Thyroid gland (tissue), 4 donors: ENCODE results near the gene RAB5B. TPM values are rescaled to one million over a fixed set of nuclear protein-coding genes. Genes with fewer than 3 reads are reported as not detected.
"Not testable (repeated sequence)": the region's sequence is repeated elsewhere in the genome, so short reads cannot be mapped to it uniquely, and the experiment has no call there.

Experiments
- DNase-seq, 2 donors: peaks; one replicate each; pipeline ENCODE4 v3.0.0-alpha.2; 2019
- H3K27ac ChIP-seq, 3 donors: fragments of 200-600 bp; sonication (generic); 1 replicate in 2 of 3; 2 replicates in 1 of 3; pipeline ENCODE4 v1.5.1; 2016 to 2019; ENCODE audit warnings: mild to moderate bottlenecking in 1 of 3, moderate library complexity in 1 of 3
- H3K27me3 ChIP-seq: fragments of 200-600 bp; sonication (generic); one replicate; pipeline ENCODE4 v1.5.1; 2019
- H3K36me3 ChIP-seq, 2 donors: fragments of 200-600 bp; sonication (generic); one replicate each; pipeline ENCODE4 v1.5.1; 2016 to 2019
- H3K4me1 ChIP-seq, 2 donors: fragments of 200-600 bp; sonication (generic); one replicate each; pipeline ENCODE4 v1.5.1; 2017 to 2019
- H3K4me3 ChIP-seq, 3 donors: fragments of 200-600 bp; sonication (generic); replicated peaks in 1 of 3; 1 replicate in 2 of 3; 2 replicates in 1 of 3; pipeline ENCODE4 v1.5.1; 2016; ENCODE audit warnings: mild to moderate bottlenecking in 1 of 3
- H3K9me3 ChIP-seq: fragments of 200-600 bp; sonication (generic); one replicate; pipeline ENCODE4 v1.5.1; 2017
- POLR2A ChIP-seq, 2 donors: fragments of 450-650 bp; IDR thresholded peaks; one replicate each; pipeline ENCODE4 v1.6.1; 2017; ENCODE audit warnings: antibody characterized with exemption in 2 of 2, mild to moderate bottlenecking in 2 of 2, moderate library complexity in 1 of 2
- WGBS, 2 donors: methylation state at CpG; one replicate each; pipeline ENCODE4 v1.1.5; 2017; 5-methylcytosine and 5-hydroxymethylcytosine counted together
- intact Hi-C: fragments of 100-400 bp; cut with DNase I; formaldehyde crosslinking; loops from one replicate; pipeline ENCODE4 v1.15.1; 2023
- total RNA-seq, 4 donors: library from RNA; depleted of rRNA; stranded (reverse); fragments of >200 nt; gene quantifications; one replicate each; pipeline ENCODE4 v1.2.3, GENCODE V29; 2016
- TF ChIP-seq, protein P1 (sequence below), 6 experiments: fragments of 200-600 bp in 3 of 6; fragments of 450-650 bp in 3 of 6; sonication (generic) in 3 of 6; IDR thresholded peaks; one replicate each; pipeline ENCODE4 v1.5.1; 2016 to 2019; ENCODE audit warnings: antibody characterized with exemption in 6 of 6, mild to moderate bottlenecking in 2 of 6, inconsistent platforms in 1 of 6, moderate library complexity in 1 of 6

Gene RAB5B
- total RNA-seq, 4 donors from 2014 or later: 104 to 119 (median 107) TPM

DNA sequence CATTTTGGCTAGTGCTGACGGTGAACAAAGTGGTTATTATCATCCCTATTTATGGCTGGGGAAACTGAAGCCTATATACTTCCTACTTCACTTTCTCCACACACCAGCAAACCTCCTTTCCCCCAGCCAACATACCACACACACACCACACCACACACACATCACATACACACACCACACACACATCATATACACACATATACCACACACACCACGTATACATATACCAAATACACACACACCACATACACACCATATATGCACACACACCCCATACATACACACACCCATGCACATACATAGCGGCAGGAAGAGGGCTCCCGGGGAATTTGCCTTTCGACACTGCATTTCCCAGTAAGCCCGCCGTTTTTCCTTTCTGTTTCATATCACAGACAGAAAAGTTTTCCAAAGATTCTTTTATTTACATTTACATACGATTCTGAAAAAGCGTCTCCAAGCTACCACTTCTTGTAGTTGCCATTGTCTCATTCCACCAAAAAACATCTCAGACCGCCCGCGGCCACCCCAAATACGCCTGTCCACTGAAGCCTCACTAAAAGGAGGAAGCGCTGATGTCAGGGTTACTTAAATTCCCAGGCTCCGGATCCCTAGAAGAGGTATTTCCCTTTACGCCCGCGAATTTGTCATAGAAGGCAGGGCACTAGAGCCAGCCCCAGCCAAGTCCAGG is 823 bp upstream of the RAB5B start:
- H3K27ac ChIP-seq: peak overlapping the region; percentile 72 to 90 (median 88)
- H3K4me1 ChIP-seq: peaks cover 12 to 20% of the 10 kb centered on the region in 2 donors
- intact Hi-C loops: no loop called here
- no peaks in the 10 kb centered on the region for H3K9me3 ChIP-seq
- peak overlapping the region in 2 of 3 donors; percentile 39 to 45 for H3K4me3 ChIP-seq
- peak in 1 of 2 donors; percentile 67 for TF ChIP-seq POLR2A (IDR thresholded peaks at IDR 0.05)
- TF ChIP-seq, protein P1, sequence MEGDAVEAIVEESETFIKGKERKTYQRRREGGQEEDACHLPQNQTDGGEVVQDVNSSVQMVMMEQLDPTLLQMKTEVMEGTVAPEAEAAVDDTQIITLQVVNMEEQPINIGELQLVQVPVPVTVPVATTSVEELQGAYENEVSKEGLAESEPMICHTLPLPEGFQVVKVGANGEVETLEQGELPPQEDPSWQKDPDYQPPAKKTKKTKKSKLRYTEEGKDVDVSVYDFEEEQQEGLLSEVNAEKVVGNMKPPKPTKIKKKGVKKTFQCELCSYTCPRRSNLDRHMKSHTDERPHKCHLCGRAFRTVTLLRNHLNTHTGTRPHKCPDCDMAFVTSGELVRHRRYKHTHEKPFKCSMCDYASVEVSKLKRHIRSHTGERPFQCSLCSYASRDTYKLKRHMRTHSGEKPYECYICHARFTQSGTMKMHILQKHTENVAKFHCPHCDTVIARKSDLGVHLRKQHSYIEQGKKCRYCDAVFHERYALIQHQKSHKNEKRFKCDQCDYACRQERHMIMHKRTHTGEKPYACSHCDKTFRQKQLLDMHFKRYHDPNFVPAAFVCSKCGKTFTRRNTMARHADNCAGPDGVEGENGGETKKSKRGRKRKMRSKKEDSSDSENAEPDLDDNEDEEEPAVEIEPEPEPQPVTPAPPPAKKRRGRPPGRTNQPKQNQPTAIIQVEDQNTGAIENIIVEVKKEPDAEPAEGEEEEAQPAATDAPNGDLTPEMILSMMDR (IDR thresholded peaks at IDR 0.05): no peak
- WGBS, 2 donors: 3 to 5% methylated on average over 18 of the region's 18 CpGs
- H3K27me3 ChIP-seq: no peaks in the 10 kb centered on the region
- no peaks in the 10 kb centered on the region for H3K36me3 ChIP-seq
- DNase-seq: peak in 1 of 2 donors; percentile 7

GRCh38 chr12:55974308-55974730 is 441 bp downstream of the RAB5B start:
- DNase-seq: peak; percentile 63 to 66
- TF ChIP-seq, protein P1 (IDR thresholded peaks at IDR 0.05): no peak
- TF ChIP-seq POLR2A (IDR thresholded peaks at IDR 0.05): no peak
- H3K4me1 ChIP-seq: peaks cover 12 to 20% of the 10 kb centered on the region in 2 donors
- intact Hi-C loops: no loop called here
- no peaks in the 10 kb centered on the region for H3K27me3 ChIP-seq
- H3K36me3 ChIP-seq: no peaks in the 10 kb centered on the region
- no peaks in the 10 kb centered on the region for H3K9me3 ChIP-seq
- peak overlapping the region; percentile 86 to 100 (median 100) for H3K4me3 ChIP-seq
- H3K27ac ChIP-seq: peak overlapping the region; percentile 82 to 96 (median 90)
- 1% methylated on average over 15 of the region's 15 CpGs for WGBS, 2 donors

GRCh38 chr12:55978393-55978792 is 4.5 kb downstream of the RAB5B start:
- 98% methylated on average over 7 of the region's 7 CpGs for WGBS, 2 donors
- no peaks in the 10 kb centered on the region for H3K27me3 ChIP-seq
- H3K27ac ChIP-seq: no peak overlapping the region
- peaks cover 0 to 14% of the 10 kb centered on the region in 2 donors for H3K36me3 ChIP-seq
- DNase-seq: no peak
- H3K4me1 ChIP-seq: peaks cover 7 to 15% of the 10 kb centered on the region in 2 donors
- intact Hi-C loops: no loop called here
- no peaks in the 10 kb centered on the region for H3K9me3 ChIP-seq
- TF ChIP-seq POLR2A (IDR thresholded peaks at IDR 0.05): no peak
- TF ChIP-seq, protein P1 (IDR thresholded peaks at IDR 0.05): no peak
- no peak overlapping the region for H3K4me3 ChIP-seq

DNA sequence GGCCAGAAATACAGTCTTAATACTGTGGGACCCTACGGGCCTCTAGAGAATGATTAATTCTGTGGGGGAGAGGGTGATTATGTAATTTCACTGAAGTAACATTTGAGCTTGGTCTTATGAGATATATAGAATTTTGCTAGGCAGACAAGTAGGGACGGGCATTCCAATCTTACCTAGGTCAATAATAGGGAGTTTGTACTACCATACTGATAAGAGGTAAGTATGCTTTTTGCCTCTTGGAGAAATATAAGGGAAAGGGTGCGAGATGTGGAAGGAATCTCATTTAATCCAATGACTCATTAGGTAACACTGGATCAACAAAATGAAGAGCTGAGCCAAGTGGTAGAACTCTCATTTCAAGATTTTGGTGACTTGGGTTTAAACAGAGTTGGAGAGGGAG is 5.2 kb downstream of the RAB5B start:
- Histone ChIP-seq H3K27ac (no peak overlapping the region), H3K27me3 (no peaks in the 10 kb centered on the region), H3K4me3 (no peak overlapping the region), H3K9me3 (no peaks in the 10 kb centered on the region), H3K36me3 (peaks cover 3 to 14% of the 10 kb centered on the region in 2 donors), H3K4me1 (peaks cover 7 to 15% of the 10 kb centered on the region in 2 donors)
- intact Hi-C loops: no loop called here
- WGBS, 2 donors: 97 to 98% methylated on average over 3 of the region's 3 CpGs
- TF ChIP-seq POLR2A (IDR thresholded peaks at IDR 0.05): no peak
- TF ChIP-seq, protein P1 (IDR thresholded peaks at IDR 0.05): no peak
- DNase-seq: no peak

GRCh38 chr12:55981882-55982281 is 8.0 kb downstream of the RAB5B start:
- H3K36me3 ChIP-seq: peaks cover 16 to 27% of the 10 kb centered on the region in 2 donors
- H3K9me3 ChIP-seq, DNase-seq, H3K27me3 ChIP-seq, intact Hi-C loops, H3K27ac ChIP-seq, H3K4me3 ChIP-seq, H3K4me1 ChIP-seq: not testable (repeated sequence)
- WGBS, 2 donors: 86 to 89% methylated on average over 5 of the region's 5 CpGs
